ENCODE measurements around the gene BAIAP2. TPM values are rescaled to one million over a fixed set of nuclear protein-coding genes. Genes with fewer than 3 reads are reported as not detected.

The BAIAP2 gene
- total and polyA plus RNA-seq, 2 of the 13 experiments (the other 11 are each of a cell fraction or from before 2014, with no cell fraction given): 22.5 to 24.0 TPM

DNA sequence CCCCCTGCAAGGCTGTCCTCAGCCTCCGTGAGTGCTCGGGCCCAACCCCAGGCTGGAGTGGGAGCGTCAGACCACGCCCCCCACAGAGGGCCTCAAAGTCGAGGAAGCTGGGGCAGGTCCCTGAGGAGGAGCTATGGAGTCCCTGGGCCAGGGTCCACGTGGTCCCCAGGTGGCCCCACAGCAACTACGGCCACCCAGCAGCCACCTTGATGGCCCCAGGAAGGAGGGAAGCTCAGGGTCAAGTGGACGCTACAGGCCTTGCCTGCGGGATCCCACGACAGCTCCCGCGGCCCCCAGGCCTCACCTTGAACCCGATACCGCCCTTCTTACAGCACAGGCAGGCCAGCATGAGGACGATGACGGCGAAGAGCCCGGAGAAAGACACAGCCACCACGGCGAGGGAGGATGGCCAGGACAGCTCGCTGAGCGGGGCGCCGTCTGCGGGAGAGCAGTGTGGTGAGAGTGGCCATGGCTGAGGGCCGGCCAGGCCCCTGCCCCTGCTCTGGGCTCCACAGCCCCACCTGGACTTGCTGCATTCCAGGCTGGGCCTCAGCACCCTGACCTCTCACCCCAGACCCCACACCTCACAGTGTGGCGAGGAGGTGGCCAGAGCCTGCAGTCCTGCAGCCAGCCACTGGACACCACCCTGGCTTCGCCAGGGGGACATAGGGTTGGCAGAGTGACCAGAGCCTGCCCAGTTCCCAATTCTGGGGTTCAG lies 99.3 kb downstream of the BAIAP2 start (continued):
- TF ChIP-seq, protein P1, sequence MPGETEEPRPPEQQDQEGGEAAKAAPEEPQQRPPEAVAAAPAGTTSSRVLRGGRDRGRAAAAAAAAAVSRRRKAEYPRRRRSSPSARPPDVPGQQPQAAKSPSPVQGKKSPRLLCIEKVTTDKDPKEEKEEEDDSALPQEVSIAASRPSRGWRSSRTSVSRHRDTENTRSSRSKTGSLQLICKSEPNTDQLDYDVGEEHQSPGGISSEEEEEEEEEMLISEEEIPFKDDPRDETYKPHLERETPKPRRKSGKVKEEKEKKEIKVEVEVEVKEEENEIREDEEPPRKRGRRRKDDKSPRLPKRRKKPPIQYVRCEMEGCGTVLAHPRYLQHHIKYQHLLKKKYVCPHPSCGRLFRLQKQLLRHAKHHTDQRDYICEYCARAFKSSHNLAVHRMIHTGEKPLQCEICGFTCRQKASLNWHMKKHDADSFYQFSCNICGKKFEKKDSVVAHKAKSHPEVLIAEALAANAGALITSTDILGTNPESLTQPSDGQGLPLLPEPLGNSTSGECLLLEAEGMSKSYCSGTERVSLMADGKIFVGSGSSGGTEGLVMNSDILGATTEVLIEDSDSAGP (CRISPR knock-in tag; IDR thresholded peaks at IDR 0.05; ENCODE audit: borderline replicate concordance): no peak
- TF ChIP-seq, protein P2, sequence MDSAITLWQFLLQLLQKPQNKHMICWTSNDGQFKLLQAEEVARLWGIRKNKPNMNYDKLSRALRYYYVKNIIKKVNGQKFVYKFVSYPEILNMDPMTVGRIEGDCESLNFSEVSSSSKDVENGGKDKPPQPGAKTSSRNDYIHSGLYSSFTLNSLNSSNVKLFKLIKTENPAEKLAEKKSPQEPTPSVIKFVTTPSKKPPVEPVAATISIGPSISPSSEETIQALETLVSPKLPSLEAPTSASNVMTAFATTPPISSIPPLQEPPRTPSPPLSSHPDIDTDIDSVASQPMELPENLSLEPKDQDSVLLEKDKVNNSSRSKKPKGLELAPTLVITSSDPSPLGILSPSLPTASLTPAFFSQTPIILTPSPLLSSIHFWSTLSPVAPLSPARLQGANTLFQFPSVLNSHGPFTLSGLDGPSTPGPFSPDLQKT (CRISPR knock-in tag; IDR thresholded peaks at IDR 0.05; ENCODE audit: borderline replicate concordance): no peak
- no peak for TF ChIP-seq ZNF224 (CRISPR knock-in tag; IDR thresholded peaks at IDR 0.05)
- TF ChIP-seq, protein P3, sequence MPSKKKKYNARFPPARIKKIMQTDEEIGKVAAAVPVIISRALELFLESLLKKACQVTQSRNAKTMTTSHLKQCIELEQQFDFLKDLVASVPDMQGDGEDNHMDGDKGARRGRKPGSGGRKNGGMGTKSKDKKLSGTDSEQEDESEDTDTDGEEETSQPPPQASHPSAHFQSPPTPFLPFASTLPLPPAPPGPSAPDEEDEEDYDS (CRISPR knock-in tag; IDR thresholded peaks at IDR 0.05): no peak
- TF ChIP-seq ATRX (CRISPR knock-in tag; IDR thresholded peaks at IDR 0.05; ENCODE audit: borderline replicate concordance): no peak
- no peak for TF ChIP-seq ARNTL (CRISPR knock-in tag; IDR thresholded peaks at IDR 0.05)
- TF ChIP-seq ZNF761 (CRISPR knock-in tag; conservative IDR thresholded peaks at IDR 0.05): 0 out of 2 replicates have a peak, but pooled peaks have one; percentile 24
- no peak; the same call in 1 of the 2 replicates for TF ChIP-seq KMT2A (CRISPR knock-in tag; IDR thresholded peaks at IDR 0.05)
- TF ChIP-seq SP140L (CRISPR knock-in tag; IDR thresholded peaks at IDR 0.05; ENCODE audit: borderline replicate concordance): no peak
- no peak for TF ChIP-seq TP53 (CRISPR knock-in tag; conservative IDR thresholded peaks at IDR 0.05)
- 0 out of 2 replicates have a peak, but pooled peaks have one; percentile 31 for TF ChIP-seq ZNF33B (CRISPR knock-in tag; IDR thresholded peaks at IDR 0.05)
- peak; percentile 55; the same call in 1 of the 2 replicates for TF ChIP-seq ZNF296 (CRISPR knock-in tag; conservative IDR thresholded peaks at IDR 0.05)
- peak; percentile 39; the same call in 1 of the 2 replicates for TF ChIP-seq HES4 (CRISPR knock-in tag; IDR thresholded peaks at IDR 0.05; ENCODE audit: borderline replicate concordance)
- TF ChIP-seq ZNF782 (CRISPR knock-in tag; IDR thresholded peaks at IDR 0.05; ENCODE audit: borderline replicate concordance): no peak
- TF ChIP-seq, protein P4, sequence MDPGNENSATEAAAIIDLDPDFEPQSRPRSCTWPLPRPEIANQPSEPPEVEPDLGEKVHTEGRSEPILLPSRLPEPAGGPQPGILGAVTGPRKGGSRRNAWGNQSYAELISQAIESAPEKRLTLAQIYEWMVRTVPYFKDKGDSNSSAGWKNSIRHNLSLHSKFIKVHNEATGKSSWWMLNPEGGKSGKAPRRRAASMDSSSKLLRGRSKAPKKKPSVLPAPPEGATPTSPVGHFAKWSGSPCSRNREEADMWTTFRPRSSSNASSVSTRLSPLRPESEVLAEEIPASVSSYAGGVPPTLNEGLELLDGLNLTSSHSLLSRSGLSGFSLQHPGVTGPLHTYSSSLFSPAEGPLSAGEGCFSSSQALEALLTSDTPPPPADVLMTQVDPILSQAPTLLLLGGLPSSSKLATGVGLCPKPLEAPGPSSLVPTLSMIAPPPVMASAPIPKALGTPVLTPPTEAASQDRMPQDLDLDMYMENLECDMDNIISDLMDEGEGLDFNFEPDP (CRISPR knock-in tag; conservative IDR thresholded peaks at IDR 0.05): 0 out of 2 replicates have a peak, but pooled peaks have one; percentile 70
- TF ChIP-seq ZNF343 (CRISPR knock-in tag; IDR thresholded peaks at IDR 0.05): no peak
- TF ChIP-seq, protein P5, sequence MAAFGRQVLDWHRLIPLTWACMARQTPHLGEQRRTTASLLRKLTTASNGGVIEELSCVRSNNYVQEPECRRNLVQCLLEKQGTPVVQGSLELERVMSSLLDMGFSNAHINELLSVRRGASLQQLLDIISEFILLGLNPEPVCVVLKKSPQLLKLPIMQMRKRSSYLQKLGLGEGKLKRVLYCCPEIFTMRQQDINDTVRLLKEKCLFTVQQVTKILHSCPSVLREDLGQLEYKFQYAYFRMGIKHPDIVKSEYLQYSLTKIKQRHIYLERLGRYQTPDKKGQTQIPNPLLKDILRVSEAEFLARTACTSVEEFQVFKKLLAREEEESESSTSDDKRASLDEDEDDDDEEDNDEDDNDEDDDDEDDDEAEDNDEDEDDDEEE (CRISPR knock-in tag; IDR thresholded peaks at IDR 0.05): 0 out of 2 replicates have a peak, but pooled peaks have one; percentile 43
- no peak for TF ChIP-seq PHF20 (CRISPR knock-in tag; IDR thresholded peaks at IDR 0.05)
- 0 out of 2 replicates have a peak, but pooled peaks have one; percentile 68 for TF ChIP-seq CHCHD3 (CRISPR knock-in tag; IDR thresholded peaks at IDR 0.05)
- TF ChIP-seq, protein P6, sequence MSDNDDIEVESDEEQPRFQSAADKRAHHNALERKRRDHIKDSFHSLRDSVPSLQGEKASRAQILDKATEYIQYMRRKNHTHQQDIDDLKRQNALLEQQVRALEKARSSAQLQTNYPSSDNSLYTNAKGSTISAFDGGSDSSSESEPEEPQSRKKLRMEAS (IDR thresholded peaks at IDR 0.05): peak; percentile 83
- TF ChIP-seq GPN1 (CRISPR knock-in tag; IDR thresholded peaks at IDR 0.05; ENCODE audit: borderline replicate concordance): 0 out of 2 replicates have a peak, but pooled peaks have one; percentile 39
- no peak for TF ChIP-seq ZNF570 (CRISPR knock-in tag; IDR thresholded peaks at IDR 0.05; ENCODE audit: borderline replicate concordance)
- TF ChIP-seq GABPB1 (CRISPR knock-in tag; IDR thresholded peaks at IDR 0.05): peak; percentile 37; the same call in 1 of the 2 replicates
- TF ChIP-seq POLR2AphosphoS2 (IDR thresholded peaks at IDR 0.05; ENCODE audit: low read depth, low read length): no peak
